GM21723 (cell line): ENCODE measurements around the gene STIM2.
A peak's percentile ranks its signal among the peaks of the same experiment; 100 is the strongest.
"Not testable (repeated sequence)": the region's sequence is repeated elsewhere in the genome, so short reads cannot be mapped to it uniquely, and the experiment has no call there.

Source experiments
- ATAC-seq: cut with Tn5 transposase; IDR thresholded peaks from one replicate; pipeline ENCODE4 v1.9.1; 2021; ENCODE audit warnings: mild to moderate bottlenecking, moderate library complexity; ENCODE audit not compliant: unreplicated experiment

The STIM2 gene

GRCh38 chr4:26947318-26947717 is 86.7 kb downstream of the STIM2 start:
- no peak for ATAC-seq

GRCh38 chr4:26950446-26950845 is 89.8 kb downstream of the STIM2 start:
- no peak for ATAC-seq

- no peak for ATAC-seq
These were observed 92.2 kb downstream of the STIM2 start for GRCh38 chr4:26952891-26953290.

GRCh38 chr4:26953366-26953765 is 92.7 kb downstream of the STIM2 start:
- no peak for ATAC-seq

- no peak for ATAC-seq
These were observed 93.3 kb downstream of the STIM2 start for GRCh38 chr4:26953770-26954423.

- ATAC-seq, result no peak
These were observed 94.6 kb downstream of the STIM2 start for GRCh38 chr4:26955241-26955640.

GRCh38 chr4:26958925-26959653 is 98.4 kb downstream of the STIM2 start:
- ATAC-seq, result no peak

GRCh38 chr4:26959654-26960047 is 99.0 kb downstream of the STIM2 start:
- no peak for ATAC-seq

- ATAC-seq, result no peak
These were observed 102.1 kb downstream of the STIM2 start for GRCh38 chr4:26962720-26963119.

- ATAC-seq, result no peak
These were observed 103.9 kb downstream of the STIM2 start for GRCh38 chr4:26964512-26964911.

GRCh38 chr4:26964994-26965393 is 104.4 kb downstream of the STIM2 start:
- ATAC-seq, result no peak

- ATAC-seq, result not testable (repeated sequence)
These were observed 115.0 kb downstream of the STIM2 start for GRCh38 chr4:26975464-26976181.

GRCh38 chr4:26978387-26979053 is 117.9 kb downstream of the STIM2 start:
- no peak for ATAC-seq

- no peak for ATAC-seq
These were observed 124.3 kb downstream of the STIM2 start for GRCh38 chr4:26984896-26985295.

GRCh38 chr4:26985873-26986272 is 125.2 kb downstream of the STIM2 start:
- ATAC-seq, result peak; percentile 88

- ATAC-seq, result no peak
These were observed 126.5 kb downstream of the STIM2 start for GRCh38 chr4:26987191-26987590.

- ATAC-seq, result no peak
These were observed 130.4 kb downstream of the STIM2 start for GRCh38 chr4:26991057-26991456.

GRCh38 chr4:26992657-26993361 is 132.2 kb downstream of the STIM2 start:
- peak; percentile 97 for ATAC-seq

- ATAC-seq, result no peak
These were observed 132.9 kb downstream of the STIM2 start for GRCh38 chr4:26993539-26993938.

GRCh38 chr4:26993967-26994366 is 133.3 kb downstream of the STIM2 start:
- no peak for ATAC-seq

GRCh38 chr4:26995316-26995715 is 134.7 kb downstream of the STIM2 start:
- no peak for ATAC-seq
